GM12801 (cell line): ENCODE measurements around the gene NME8.

ENCODE experiments used
- TF ChIP-seq, protein P1 (sequence below): IDR thresholded peaks from one replicate; pipeline ENCODE4 v1.5.1; 2011; ENCODE audit warnings: control low read depth; ENCODE audit not compliant: insufficient read length; ENCODE audit errors: extremely low read depth

The NME8 gene, protein sequence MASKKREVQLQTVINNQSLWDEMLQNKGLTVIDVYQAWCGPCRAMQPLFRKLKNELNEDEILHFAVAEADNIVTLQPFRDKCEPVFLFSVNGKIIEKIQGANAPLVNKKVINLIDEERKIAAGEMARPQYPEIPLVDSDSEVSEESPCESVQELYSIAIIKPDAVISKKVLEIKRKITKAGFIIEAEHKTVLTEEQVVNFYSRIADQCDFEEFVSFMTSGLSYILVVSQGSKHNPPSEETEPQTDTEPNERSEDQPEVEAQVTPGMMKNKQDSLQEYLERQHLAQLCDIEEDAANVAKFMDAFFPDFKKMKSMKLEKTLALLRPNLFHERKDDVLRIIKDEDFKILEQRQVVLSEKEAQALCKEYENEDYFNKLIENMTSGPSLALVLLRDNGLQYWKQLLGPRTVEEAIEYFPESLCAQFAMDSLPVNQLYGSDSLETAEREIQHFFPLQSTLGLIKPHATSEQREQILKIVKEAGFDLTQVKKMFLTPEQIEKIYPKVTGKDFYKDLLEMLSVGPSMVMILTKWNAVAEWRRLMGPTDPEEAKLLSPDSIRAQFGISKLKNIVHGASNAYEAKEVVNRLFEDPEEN

DNA sequence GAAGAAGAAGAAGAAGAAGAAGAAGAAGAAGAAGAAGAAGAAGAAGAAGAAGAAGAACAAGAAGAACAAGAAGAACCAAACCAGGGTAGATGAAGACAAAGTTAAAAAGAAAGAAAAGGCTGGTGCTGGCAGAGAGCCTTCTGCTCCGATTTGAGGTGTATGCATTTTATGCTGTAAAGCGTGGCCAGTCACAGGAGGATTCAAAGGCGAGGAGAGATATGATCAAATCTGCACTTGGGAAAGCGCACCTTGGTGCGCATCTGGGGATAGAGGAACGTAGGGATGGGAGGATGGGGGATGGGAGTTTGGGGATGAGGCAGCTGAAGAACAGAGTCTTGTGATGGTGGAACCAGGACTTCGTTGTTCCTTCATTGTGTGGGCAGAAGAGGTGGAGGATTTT, at the start of gene NME8:
Gene NME8, plus strand, starts transcription at position 301 of the 400 bp plus-strand sequence. CDS start 1,670 bp downstream, outside the sequence.
- TF ChIP-seq, protein P1, sequence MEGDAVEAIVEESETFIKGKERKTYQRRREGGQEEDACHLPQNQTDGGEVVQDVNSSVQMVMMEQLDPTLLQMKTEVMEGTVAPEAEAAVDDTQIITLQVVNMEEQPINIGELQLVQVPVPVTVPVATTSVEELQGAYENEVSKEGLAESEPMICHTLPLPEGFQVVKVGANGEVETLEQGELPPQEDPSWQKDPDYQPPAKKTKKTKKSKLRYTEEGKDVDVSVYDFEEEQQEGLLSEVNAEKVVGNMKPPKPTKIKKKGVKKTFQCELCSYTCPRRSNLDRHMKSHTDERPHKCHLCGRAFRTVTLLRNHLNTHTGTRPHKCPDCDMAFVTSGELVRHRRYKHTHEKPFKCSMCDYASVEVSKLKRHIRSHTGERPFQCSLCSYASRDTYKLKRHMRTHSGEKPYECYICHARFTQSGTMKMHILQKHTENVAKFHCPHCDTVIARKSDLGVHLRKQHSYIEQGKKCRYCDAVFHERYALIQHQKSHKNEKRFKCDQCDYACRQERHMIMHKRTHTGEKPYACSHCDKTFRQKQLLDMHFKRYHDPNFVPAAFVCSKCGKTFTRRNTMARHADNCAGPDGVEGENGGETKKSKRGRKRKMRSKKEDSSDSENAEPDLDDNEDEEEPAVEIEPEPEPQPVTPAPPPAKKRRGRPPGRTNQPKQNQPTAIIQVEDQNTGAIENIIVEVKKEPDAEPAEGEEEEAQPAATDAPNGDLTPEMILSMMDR = no peak

DNA sequence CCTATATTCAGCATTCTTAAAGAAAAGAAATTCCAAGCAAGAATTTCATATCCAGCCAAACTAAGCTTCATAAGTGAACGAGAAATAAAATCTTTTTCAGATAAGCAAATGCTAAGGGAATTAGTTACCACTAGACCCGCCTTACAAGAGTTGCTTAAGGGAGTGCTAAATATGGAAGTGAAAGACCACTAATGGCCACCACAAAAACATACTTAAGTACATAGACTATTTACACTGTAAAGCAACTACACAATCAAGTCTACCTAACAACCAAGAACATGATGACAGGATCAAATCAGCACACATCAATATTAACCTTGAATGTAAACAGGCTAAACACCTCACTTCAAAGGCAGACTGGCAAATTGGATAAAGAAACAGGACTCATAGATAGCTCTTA, 42.2 kb upstream of the NME8 start:
- TF ChIP-seq, protein P1 = no peak

DNA sequence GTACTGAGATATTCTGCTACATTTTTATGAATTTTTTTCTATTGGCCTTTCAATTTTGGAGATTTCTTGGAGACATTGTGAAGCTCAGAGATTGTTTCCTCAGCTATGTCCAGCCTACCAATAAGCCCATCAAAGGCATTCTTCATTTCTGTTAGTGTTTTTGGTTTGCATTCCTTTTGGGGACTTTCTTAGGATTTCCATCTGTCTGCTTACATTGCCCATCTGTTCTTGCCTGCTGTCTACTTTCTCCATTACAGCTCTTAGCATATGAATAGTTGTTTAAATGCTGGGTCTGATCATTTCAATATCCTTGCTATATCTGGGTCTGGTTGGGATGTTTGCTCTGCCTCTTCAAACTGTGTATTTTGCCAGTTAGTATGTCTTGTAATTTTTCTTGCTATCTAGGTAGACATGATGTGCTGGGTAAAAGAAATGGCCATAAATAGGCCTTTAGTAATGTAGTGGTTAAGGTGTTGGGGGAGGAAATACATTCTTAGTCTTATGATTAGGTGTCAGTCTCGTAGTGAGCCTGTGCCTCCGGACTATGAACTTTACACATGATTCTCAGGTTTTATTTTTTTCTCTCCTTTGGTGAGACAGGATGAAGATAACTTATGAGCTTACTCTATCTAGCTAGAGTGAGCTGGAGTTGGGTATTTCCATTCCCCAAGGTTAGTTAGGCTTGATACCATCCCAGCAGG, 32.6 kb upstream of the NME8 start:
- TF ChIP-seq, protein P1 = no peak

DNA sequence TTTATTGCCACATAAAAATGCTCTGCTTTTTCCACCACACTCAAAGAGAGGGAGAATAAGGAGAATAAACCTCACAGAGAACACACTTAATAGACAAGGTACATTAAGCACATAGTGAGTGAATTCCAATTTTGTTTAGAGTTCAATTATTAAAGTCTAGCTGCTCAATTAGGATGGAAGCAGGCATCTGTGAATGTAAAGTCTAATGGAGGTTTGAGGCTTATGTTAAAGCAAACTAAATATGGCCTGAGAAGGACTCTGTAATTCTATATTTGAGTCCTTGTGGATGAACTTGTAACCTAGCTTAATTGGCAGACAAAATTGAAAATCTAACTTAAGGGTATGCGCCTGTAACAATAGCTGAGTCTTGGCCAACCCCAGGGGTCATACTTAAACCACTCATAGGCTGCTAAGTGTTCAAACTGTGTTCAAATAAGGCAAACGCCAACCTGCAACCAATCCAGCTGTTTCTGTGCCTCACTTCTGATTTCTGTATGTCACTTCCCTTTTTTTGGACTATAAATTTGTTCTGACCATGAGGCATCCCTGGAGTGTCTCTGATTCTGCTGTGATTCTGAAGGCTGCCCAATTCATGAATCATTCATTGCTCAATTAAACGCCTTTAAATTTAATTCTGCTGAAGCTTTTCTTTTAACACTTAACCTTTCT, 31.3 kb upstream of the NME8 start:
- TF ChIP-seq, protein P1 = no peak

DNA sequence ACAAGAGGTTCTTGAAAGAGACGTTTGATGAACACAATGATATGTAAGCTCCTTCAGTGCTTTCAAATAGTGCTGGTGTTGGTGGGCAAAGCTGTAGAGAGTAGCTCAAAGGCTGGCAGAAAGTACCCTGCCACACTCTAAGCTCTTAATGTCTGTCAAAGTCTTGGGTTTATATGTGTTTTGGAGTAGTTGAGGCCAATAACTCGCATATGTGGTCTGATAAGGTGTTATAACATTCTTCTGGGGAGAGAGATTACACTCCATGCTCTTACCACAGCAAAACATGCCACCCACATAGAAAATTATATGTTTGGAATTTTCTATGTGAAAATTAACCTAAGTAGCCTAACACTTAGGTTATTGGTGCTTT, 30.8 kb upstream of the NME8 start:
- TF ChIP-seq, protein P1 = no peak

DNA sequence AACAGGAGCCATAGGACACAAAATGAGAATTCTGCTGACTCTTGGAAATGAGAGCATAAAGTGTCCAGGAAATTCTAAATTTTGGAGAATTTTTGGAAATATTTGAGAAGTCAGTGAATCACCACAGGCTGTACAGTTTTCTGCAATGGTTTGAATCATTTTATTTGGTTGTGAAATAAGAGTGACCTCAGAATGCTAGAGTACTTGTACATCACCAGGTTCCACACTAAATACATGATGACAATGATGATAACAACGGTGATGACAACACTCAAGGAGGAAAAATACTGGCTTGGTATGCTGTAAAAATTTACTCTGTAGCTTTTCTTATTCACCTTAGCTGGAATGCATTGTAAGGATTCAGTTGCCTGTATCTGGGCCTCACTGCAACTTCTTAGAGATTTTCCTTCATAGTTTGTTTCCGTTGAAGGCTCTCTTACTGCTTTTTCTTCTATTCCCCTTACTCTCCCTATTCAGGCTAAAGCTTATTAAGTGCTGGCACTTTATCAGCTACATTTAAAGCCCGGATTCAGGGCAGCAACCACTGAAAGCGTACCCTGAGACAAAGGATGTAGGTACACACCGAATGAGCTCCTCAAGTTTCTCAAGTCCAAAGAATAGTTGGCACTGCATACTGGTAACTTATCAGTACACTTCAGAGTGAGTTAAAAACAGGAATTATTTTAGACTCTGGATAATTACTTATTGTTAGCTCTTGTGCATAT, 30.2 kb upstream of the NME8 start:
- TF ChIP-seq, protein P1 = no peak
